HCT116 (cell line): Measurements from ENCODE around the gene RARB.

Experiments
- CTCF ChIP-seq, 3 experiments: fragments of 200-600 bp in 1 of 3; sonication (generic) in 1 of 3; IDR thresholded peaks in 2 of 3; conservative IDR thresholded peaks in 1 of 3; 2 replicates each; pipeline ENCODE4 v1.5.1; 2012 to 2017; ENCODE audit warnings: low read depth in 2 of 3, low read length in 2 of 3, antibody characterized with exemption in 1 of 3, borderline replicate concordance in 1 of 3, control low read depth in 1 of 3, mild to moderate bottlenecking in 1 of 3, mixed read lengths in 1 of 3, mixed run types in 1 of 3, moderate library complexity in 1 of 3; ENCODE audit not compliant: insufficient read depth in 1 of 3
- EZH2 ChIP-seq: fragments of 200-600 bp; sonication (generic); IDR thresholded peaks from 2 replicates; pipeline ENCODE4 v1.6.1; 2017; ENCODE audit warnings: antibody characterized with exemption, mixed run types
- MAX ChIP-seq: IDR thresholded peaks from 2 replicates; pipeline ENCODE4 v1.6.1; 2012
- RAD21 ChIP-seq: IDR thresholded peaks from 2 replicates; pipeline ENCODE4 v1.6.1; 2012; ENCODE audit warnings: low read depth, mild to moderate bottlenecking
- ZNF274 ChIP-seq: fragments of 200-500 bp; sonication (Bioruptor generic); IDR thresholded peaks from 2 replicates; pipeline ENCODE4 v1.6.1; 2014; ENCODE audit warnings: mild to moderate bottlenecking, low read depth, low read length, inconsistent platforms

- TF ChIP-seq MAX (no peak), CTCF (IDR thresholded peaks at IDR 0.05 in 2 of 3, conservative IDR thresholded peaks at IDR 0.05 in 1 of 3; ENCODE audit: borderline replicate concordance in 1 of 3, insufficient read depth in 1 of 3, low read depth in 2 of 3, low read length in 2 of 3) (no peak), EZH2 (no peak), RAD21 (no peak), ZNF274 (no peak)
These were observed 114.5 kb downstream of the RARB start for GRCh38 chr3:25542492-25543039.
